Activated T-cell treated with anti-CD3 and anti-CD28 coated beads for 24 hours (primary cell): ENCODE data around the gene RNGTT.
A peak's percentile ranks its signal among the peaks of the same experiment; 100 is the strongest.
"Not testable (repeated sequence)": the region's sequence is repeated elsewhere in the genome, so short reads cannot be mapped to it uniquely, and the experiment has no call there.

ENCODE experiments used
- DNase-seq: peaks from one replicate; pipeline ENCODE4 v3.0.0-alpha.2; 2020; ENCODE audit warnings: low read depth

The RNGTT gene

DNA sequence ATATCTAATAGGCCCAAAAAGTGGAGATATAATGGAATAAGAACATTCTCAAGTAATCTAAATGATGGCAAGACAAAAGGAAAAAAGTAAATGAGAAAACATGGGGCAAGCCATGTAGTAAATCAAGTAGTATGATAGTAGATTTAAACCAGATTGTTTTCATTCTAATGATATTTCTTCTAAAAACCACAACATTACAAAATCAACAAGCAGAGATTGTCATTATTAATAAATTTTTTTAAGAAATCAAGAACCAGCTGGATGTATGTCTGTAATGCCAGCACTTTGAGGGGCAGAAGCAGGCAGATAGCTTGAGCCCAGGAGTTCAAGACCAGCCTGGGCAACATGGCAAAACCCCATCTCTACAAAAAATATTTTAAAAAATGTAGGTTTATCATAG lies 155.0 kb downstream of the RNGTT start:
- DNase-seq = no peak

DNA sequence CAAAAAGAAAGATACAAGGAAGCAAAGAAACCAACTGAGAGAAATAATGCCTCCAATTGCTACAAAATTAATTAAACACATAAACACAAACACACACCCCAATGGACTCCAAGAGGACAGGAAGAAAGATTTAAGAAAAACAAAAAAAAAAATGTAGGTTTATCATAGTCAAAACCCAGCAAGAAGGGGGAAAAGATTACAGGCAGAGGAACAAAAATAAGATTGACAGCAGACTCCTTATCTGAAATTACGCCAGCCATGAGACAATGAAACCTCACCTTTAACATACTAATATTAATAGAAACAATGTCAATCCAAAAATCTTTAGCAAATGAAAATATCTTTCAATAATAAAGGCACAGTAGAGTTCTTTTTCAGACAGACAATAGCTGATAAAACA lies 155.8 kb downstream of the RNGTT start:
- no peak for DNase-seq

DNA sequence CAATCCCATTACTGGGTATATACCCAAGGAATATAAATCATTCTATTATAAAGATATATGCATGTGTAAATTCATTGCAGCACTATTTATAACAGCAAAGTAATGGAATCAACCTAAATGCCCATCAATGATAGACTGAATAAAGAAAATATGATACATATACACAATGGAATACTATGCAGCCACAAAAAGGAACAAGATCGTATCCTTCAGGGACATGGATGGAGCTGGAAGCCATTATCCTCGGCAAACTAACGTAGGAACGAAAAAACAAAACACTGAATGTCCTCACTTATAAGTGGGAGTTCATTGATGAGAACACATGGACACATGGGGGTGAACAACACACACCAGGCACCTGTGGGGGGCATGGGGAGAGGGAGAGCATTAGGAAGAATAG lies 156.7 kb downstream of the RNGTT start:
- DNase-seq = no peak

DNA sequence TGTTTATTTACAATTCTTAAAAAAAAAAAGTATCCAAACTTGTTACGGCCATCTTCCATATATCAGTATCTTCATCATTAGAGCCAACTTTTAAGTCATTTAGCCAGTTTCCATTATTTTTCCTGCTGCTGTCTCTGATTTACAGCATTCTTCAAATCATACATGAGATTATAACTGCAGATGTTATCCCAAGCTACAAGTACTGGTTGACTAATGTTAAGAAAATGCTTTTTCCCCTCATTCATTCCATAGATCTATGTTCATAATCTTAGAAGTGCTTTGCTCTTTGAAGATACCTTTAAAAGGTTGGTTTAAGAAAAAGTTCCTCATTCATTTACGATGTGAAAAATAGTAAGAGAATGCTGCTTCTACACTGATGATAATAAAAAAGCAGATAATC lies 158.7 kb downstream of the RNGTT start:
- no peak for DNase-seq

DNA sequence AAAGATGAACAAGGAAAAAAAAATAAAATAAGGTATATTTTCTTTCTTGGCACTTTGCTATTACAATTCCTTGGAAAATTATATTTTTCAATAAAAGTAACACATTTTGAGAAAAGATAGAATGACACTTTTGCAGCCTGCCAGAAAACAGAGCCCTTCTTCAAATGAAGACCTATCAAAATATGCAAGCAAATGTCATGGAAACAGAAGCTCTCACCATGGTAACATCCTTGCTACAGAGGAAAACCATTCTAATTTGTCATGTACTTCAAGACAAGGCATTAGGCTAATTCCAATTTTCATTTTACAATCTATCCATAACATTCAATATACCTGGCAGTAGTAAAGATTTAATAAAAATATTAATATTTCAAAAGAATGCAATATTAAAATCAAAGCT lies 177.9 kb downstream of the RNGTT start:
- no peak for DNase-seq

DNA sequence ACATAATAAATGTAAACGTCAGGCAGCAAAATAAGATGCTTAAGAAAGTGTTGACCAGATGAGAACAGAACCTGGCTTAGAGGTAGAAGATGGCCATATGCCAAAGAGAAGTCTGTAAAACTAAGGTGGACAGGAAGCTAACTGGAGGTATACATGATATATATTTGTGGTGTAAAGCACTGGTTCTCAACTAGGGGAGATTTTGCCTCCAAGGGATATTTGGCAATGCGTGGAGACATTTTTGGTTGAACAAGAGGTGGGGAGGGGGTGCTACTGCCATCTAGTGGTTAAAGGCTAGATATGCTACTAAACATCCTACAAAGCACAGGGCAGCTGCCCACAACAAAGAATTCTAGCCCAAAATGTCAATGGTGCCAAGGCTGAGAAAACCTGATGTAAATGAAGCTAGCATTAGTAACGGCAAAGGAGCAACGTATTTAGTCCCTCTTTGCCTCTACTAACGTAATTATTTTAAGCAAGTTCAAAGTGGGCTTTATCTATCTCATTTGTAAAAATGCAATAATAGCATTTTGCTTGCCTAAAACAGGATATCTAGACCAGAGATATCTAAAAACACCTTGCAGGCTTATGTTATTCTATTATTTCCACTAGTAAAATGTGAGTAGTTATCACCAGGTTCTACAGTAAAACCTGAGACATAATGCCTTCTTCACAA lies 182.6 kb downstream of the RNGTT start:
- DNase-seq = peak; percentile 42

DNA sequence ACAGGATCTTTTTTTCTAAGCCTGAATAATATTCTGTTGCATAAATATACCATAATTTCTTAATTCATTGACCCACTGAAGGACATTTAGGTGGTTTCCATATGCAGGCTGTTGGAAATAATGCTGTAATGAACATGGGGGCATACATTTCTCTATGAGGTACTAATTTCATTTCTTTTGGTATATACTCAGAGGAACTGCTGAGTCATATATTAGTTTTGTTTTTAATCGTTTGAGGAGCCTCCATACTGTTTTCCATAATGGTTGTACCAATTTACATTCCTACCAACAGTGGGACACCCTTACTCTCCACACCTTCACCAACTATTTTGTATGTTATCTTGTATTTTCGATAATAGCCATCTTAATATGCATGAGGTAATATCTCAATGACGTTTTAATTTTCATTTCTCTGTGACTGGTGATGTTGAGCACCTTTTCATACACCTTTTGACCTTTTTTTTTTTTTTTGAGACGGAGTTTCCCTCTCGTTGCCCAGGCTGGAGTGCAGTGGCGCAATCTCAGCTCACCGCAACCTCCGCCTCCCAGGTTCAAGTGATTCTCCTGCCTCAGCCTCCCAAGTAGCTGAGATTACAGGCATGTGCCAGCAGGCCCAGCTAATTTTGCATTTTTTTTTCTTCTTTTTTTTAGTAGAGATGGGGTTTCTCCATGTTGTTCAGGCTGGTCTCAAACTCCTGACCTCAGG lies 187.4 kb downstream of the RNGTT start:
- DNase-seq = no peak

DNA sequence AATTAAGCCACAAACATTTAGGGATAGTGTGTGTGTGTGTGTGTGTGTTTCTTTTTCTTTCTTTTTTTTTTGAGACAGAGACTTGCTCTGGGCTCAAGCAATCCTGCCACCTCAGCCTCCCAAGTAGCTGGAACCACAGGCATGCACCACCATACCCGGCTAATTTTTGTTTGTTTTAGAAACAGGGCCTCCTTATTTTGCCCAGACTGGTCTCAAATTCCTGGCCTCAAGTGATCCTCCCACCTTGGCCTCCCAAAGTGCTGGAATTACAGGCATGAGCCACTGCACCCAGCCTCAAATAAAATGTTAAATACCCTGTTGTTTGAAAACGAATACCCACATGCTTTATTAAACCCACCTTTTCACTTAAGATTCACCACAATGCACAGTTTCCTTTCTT lies 195.3 kb downstream of the RNGTT start:
- DNase-seq = not testable (repeated sequence)

DNA sequence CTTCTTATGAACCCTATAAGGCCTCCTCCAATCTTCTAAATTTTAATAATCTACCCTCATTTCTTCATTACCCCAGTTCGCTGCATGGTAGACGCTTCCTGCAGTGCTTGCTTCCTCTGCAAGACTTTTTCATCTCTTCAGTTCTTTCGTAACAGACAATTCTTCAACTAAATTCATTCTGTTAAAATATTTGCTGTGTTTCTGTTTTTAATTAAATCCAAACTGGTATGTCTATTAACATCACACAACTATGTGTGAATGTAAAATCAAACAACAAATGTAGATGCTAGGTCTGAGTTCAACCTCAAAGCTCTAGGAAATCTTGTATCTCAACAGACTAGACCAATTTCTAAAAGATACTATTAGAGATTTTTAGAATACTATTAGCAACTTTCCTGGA lies 199.3 kb downstream of the RNGTT start:
- no peak for DNase-seq

DNA sequence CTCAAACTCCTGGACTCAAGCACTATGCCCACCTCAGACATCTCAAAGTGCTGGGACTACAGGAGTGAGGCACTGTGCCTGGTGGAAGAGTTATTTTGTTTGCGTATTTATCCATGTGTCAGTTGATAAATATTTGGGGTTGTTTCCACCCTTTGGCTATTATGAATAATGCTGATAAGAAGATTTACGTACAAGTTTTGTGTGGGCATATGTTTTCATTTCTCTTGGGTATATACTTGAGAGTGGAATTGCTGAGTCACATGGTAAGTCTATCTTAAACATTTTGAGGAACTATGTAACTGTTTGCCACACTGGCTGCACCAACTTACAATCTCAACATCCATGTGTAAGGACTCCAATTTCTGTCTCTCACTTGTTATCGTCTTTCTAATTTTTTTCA lies 200.3 kb downstream of the RNGTT start:
- no peak for DNase-seq

DNA sequence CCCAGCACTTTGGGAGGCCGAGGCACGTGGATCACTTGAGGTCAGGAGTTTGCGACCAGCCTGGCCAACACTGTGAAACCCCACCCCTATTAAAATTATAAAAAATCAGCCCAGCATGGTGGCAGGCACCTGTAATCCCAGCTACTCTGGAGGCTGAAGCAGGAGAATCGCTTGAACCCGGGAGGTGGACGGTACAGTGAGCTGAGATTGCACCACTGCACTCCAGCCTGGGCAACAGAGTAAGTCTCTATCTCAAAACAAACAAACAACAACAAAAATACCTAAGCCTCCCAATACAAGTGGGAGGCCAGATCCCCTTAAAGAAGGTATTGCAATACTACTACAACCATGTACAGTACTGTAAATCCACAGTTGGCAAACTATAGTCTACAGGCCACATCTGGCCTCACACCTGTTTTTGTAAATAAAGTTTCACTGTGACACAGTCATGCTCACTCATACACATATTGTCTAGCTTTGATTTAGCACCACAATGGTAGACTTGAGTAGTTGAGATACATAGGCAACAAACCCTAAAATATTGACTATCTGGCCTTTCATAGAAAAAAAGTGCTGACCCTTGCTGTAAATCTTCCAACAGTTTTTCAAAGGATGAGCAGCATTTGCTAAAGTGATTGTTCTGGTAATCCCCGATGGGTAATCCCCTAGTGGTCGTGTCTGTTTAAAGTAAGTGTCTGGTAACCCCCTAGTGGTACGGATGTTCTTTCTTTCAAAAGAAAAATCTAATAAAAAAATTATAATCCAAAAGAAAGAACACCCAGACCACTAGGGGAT lies 202.0 kb downstream of the RNGTT start:
- DNase-seq = no peak

DNA sequence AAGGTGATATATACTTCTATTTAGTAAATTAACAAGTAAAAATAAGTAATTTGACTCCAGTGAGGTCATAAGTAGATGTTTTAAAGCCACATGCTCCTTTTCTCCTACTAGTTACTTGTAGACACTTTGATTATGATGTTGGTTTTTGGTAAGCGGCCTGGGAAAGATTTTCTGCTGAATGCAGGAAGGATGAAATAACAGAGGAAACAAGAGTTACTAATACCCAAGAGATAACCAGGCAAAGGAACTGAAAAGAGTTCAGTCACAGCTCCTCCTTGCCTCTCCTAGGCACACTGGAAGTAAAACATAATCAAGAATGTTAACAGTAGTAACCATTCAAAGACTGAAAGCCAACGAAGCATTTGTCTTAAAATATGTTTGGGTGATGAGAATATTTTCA lies 203.3 kb downstream of the RNGTT start:
- no peak for DNase-seq

DNA sequence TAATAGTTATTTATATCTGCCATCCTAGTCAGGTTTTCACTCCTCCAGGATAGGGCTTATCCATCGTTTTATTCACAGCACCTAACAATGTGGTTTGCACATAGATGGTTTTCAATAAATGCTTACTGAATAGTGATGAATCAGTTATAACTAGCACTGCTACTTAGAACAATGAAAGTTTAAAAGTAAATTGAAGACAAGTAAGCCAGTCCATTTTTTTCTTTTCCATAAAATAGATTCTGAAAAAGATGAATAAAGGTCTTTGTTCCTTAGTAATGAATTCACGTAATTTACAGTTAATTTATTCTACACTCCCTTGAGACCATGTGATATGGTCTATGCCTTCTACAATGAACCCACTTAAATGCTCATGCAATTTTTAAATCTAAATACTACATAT lies 212.5 kb downstream of the RNGTT start:
- no peak for DNase-seq

DNA sequence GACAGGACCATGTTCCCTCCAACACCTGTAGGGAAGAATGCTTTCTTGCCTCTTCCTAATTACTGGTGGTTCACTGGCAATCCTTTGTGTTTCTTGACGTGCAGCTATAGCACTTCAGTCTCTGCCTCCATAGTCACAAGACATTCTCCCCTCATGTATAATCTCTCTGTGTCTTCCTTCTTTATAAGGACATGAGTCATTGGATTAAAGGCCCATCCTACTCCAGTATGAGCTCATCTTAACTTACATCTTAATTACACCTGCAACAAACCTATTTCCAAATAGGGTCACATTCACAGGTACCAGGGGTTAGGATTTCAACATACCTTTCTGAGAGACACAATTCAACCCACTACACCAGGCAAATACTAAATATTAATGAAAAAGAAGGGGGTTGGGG lies 213.6 kb downstream of the RNGTT start:
- DNase-seq = no peak

DNA sequence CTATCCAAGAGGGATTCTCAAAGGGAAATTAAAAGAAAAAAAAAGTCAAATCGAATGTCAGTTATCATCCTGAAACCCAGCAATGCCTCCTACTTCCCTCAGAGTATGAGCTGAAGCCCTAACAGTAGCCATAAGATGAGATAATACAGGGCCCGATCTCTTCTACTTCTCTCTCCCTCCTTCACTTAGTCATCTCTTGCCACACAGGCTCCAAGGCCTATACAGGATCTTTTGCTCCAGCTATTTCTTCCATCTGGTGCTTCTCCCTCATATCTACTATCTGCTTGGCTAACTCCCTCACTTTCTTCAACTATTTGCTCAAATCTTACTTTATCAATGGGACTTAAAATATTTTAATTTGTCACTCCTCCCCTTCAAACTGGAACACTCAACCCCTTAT lies 215.3 kb downstream of the RNGTT start:
- no peak for DNase-seq

DNA sequence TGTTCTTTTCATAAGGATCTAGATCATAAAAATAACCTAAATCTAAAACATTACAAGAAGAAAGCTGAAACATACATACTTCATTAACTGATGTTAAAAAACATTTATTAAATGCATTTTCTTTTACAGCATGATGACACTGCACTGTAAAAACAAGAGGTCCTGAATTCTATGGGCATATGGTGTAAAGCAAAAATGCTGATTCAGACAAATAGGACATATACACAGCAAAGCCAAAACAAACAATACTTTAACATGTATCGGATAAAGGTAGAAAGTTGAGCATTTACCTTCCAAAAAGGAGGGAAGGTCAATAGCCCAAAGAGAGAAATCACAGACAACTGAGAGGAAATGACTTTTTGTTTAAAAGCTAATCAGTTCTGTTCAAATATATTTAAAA lies 221.5 kb downstream of the RNGTT start:
- no peak for DNase-seq

DNA sequence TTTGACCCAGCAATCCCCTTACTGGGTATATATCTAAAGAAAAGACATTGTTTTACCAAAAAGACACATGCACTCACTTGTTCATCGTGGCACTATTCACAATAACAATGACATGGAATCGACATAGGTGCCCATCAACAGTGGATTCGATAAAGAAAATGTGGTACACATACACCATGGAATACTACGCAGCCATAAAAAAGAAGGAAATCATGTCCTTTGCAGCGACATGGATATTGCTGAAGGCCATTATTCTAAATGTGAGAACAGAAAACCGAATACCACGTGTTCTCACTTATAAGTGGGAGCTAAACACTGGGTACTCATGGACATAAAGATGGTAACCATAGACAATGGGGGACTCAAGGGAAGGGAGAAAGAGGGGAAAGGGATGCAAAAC lies 222.3 kb downstream of the RNGTT start:
- DNase-seq = no peak

DNA sequence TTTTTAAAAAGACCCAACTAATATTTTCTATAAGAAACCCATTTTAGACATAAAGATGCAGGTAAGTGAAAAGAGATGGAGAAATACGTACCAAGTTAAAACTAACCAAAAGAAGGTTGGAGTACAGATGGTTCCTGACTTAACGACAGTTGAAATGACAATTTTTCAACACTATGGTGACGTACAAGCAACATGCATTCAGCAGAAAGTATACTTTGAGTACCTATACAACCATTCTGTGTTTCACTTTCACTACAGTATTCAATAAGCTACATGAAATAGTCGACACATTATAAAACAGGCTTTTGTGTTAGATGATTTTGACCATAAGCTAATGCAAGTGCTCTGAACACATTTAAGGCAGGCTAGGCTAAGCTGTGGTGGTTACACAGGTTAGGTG lies 228.9 kb downstream of the RNGTT start:
- no peak for DNase-seq

DNA sequence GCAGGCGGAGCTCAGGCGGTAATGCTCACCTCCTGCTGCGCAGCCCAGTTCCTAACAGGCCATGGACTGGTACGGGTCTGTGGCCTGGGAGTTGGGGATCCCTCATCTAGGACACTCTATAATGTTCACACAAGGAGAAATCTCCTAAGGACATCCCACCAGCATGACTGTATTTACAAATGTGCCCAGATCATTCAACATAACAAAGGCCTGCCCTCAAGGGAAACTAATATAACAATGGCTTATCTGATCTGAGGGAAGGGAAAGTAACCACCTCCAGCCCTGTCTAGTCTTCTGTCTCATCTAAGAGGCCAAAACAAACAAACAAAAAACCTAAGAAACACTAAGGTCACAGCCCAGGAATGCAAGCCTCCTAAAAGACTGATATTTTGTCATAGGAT lies 232.8 kb downstream of the RNGTT start:
- DNase-seq = no peak

DNA sequence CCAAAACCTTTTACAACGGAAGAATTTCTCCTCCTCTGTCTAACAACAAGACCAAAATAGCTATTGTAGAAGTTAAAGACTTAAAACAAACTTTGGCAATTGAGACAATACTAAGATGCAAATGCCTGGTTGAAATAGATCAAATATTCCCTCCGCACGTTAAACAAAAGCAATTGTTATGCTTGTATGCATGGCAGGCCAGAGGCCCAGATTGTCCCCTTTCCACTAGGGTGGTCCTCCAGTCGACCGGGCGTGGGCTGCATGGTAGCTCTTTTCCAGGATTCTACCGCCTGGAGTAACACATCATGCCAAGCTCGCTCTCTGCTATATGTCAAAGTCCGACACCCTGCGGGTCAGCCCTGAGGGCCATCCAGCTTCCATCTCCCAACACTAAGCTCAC lies 234.7 kb downstream of the RNGTT start:
- no peak for DNase-seq

DNA sequence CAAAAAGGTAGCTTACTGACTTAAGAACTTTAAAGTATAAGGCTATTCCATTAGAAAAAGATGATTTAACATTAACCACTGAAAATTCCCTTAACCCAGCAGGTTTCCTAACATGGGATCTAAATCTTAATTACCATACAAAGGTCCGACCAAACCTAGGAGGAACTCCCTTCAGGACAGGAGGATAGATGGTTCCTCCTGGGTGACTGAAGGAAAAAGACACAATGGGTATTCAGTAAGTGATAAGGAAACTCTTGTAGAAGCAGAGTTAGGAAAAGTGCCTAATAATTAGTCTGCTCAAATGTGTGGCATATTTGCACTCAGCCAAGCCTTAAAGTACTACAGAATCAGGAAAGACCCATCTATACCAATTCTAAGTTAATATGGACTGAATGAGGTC lies 237.0 kb downstream of the RNGTT start:
- not testable (repeated sequence) for DNase-seq

DNA sequence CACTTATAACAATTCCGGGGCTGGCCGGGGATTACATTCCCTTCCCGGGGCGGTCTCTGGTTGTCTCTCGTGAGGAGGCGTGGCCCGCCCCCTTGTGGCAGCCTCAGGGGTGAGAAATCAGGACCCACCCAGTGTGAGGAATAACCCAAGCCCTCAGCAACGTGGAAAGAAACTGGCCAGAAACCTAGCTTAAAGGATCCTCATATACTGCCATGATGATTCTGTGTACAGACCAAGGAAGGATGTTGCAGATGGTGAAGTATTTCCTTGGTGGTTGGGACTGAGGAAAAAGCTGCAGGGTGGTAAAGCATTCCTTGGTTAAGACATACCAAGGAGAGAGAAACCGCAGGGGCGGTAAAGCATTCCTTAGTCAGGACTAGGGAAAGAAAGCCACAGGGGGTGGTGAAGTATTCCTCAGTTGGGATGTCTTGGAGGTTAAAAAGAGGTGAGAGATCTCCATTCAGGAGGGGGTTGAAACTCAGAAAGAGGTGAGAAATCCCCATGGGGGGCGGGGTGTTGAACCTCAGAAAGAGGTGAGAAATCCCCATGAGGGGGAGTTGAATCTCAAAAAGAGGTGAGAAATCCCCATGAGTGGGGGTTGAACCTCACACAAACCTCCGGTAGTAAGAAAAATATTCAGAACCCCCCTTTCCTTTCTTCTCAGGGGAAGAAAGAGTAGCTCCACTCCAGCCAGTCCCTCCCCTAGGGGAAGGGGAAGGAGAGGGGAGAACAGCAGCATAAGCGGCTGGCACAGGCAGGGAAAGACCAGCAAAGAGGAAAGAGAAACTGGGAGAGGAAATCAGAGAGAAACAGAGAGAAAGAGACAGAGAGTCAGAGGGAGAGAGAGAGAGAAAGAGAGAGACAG lies 238.1 kb downstream of the RNGTT start:
- no peak for DNase-seq
